ENCODE results near the gene UTF1. TPM values are rescaled to one million over a fixed set of nuclear protein-coding genes. Genes with fewer than 3 reads are reported as not detected.
"Not testable (repeated sequence)": the region's sequence is repeated elsewhere in the genome, so short reads cannot be mapped to it uniquely, and the experiment has no call there.

The UTF1 gene
- total RNA-seq, 2 experiments from 2014 or later: not detected

GRCh38 chr10:133262696-133263095 is 32.7 kb downstream of the UTF1 start:
- Mint-ChIP-seq H3K27me3 (peaks cover 2% of the 10 kb centered on the region), H3K4me1 (ENCODE audit: low read depth) (peaks cover 69% of the 10 kb centered on the region), H3K9me3 (no peaks in the 10 kb centered on the region), H3K4me3 (no peak overlapping the region), H3K36me3 (peaks cover 17% of the 10 kb centered on the region), H3K27ac (no peak overlapping the region)
- CTCF ChIA-PET: interaction anchor here (1.1 to 2.8 kb wide), 3 partner anchors 12 to 67 kb away, joined by 3 to 15 read pairs (median 10); no protein-coding TSS in a partner anchor
- intact Hi-C loops (cut with micrococcal nuclease): loop anchor here (5.0 kb wide), 2 partner anchors 110 to 130 kb away; partner anchors contain the start of genes ECHS1 and MTG1
- no peak for DNase-seq
- POLR2A ChIA-PET: interaction anchor here (2.1 to 3.4 kb wide), 4 partner anchors 9 to 45 kb away, joined by 4 to 30 read pairs (median 6); partner anchors contain the start of gene ADAM8

GRCh38 chr10:133263674-133264073 is 33.7 kb downstream of the UTF1 start:
- H3K27ac Mint-ChIP-seq: no peak overlapping the region
- ChIA-PET CTCF (interaction anchor here (0.9 to 2.8 kb wide), 3 partner anchors 11 to 120 kb away, joined by 3 to 15 read pairs (median 10); no protein-coding TSS in a partner anchor), POLR2A (interaction anchor here (1.2 to 2.4 kb wide), 5 partner anchors 8 to 44 kb away, joined by 4 to 11 read pairs (median 6); partner anchors contain the start of gene ADAM8)
- peaks cover 17% of the 10 kb centered on the region for H3K36me3 Mint-ChIP-seq
- intact Hi-C loops (cut with micrococcal nuclease): loop anchor here (5.0 kb wide), 2 partner anchors 109 to 129 kb away; partner anchors contain the start of genes ECHS1 and MTG1
- no peaks in the 10 kb centered on the region for H3K9me3 Mint-ChIP-seq
- H3K4me3 Mint-ChIP-seq: no peak overlapping the region
- H3K4me1 Mint-ChIP-seq (ENCODE audit: low read depth): peaks cover 61% of the 10 kb centered on the region
- H3K27me3 Mint-ChIP-seq: peaks cover 2% of the 10 kb centered on the region
- DNase-seq: no peak

- DNase-seq: peak; percentile 48
Measured at GRCh38 chr10:133264461-133264860, 34.4 kb downstream of the UTF1 start.

GRCh38 chr10:133265052-133265451 is 35.0 kb downstream of the UTF1 start:
- DNase-seq; H3K27ac Mint-ChIP-seq; H3K4me3 Mint-ChIP-seq; H3K27me3 Mint-ChIP-seq; intact Hi-C loops (cut with micrococcal nuclease); CTCF ChIA-PET; H3K9me3 Mint-ChIP-seq: not testable (repeated sequence)
- Mint-ChIP-seq H3K36me3 (peaks cover 14% of the 10 kb centered on the region), H3K4me1 (ENCODE audit: low read depth) (peaks cover 49% of the 10 kb centered on the region)
- POLR2A ChIA-PET: interaction anchor here (1.7 to 2.2 kb wide), 2 partner anchors 10 to 11 kb away, joined by 11 to 12 read pairs; partner anchors contain the start of gene ADAM8

More at GRCh38 chr10:133264461-133264860, 34.4 kb downstream of the UTF1 start:
- intact Hi-C loops (cut with micrococcal nuclease): loop anchor here (5.0 kb wide), 2 partner anchors 108 to 128 kb away; partner anchors contain the start of genes ECHS1 and MTG1
- ChIA-PET CTCF (interaction anchor here (0.9 to 2.8 kb wide), 3 partner anchors 10 to 121 kb away, joined by 3 to 15 read pairs (median 10); no protein-coding TSS in a partner anchor), POLR2A (interaction anchor here (1.2 to 2.4 kb wide), 3 partner anchors 11 to 43 kb away, joined by 4 to 11 read pairs (median 6); partner anchors contain the start of gene ADAM8)
- Mint-ChIP-seq H3K4me3 (no peak overlapping the region), H3K27me3 (no peaks in the 10 kb centered on the region), H3K36me3 (peaks cover 14% of the 10 kb centered on the region), H3K4me1 (ENCODE audit: low read depth) (peaks cover 54% of the 10 kb centered on the region), H3K9me3 (no peaks in the 10 kb centered on the region), H3K27ac (no peak overlapping the region)

- Mint-ChIP-seq H3K4me3 (no peak overlapping the region), H3K9me3 (no peaks in the 10 kb centered on the region), H3K4me1 (ENCODE audit: low read depth) (peaks cover 37% of the 10 kb centered on the region), H3K27ac (no peak overlapping the region), H3K27me3 (no peaks in the 10 kb centered on the region), H3K36me3 (peaks cover 19% of the 10 kb centered on the region)
- intact Hi-C loops (cut with micrococcal nuclease): no loop called here
- ChIA-PET POLR2A (interaction anchor here (2.2 kb wide), 1 partner anchor 9 kb away, joined by 12 read pairs; no protein-coding TSS in a partner anchor), CTCF (interaction anchor here (1.1 kb wide), 1 partner anchor 10 kb away, joined by 4 read pairs; no protein-coding TSS in a partner anchor)
- DNase-seq: no peak
Measured at GRCh38 chr10:133266056-133266795, 36.2 kb downstream of the UTF1 start.

- POLR2A ChIA-PET: interaction anchor here (2.2 kb wide), 1 partner anchor 8 kb away, joined by 12 read pairs; no protein-coding TSS in a partner anchor
- H3K9me3 Mint-ChIP-seq: no peaks in the 10 kb centered on the region
- no peak overlapping the region for H3K4me3 Mint-ChIP-seq
- intact Hi-C loops (cut with micrococcal nuclease): no loop called here
- DNase-seq: no peak
- H3K36me3 Mint-ChIP-seq: peaks cover 26% of the 10 kb centered on the region
- no peak overlapping the region for H3K27ac Mint-ChIP-seq
- CTCF ChIA-PET: interaction anchor here (0.9 to 1.1 kb wide), 2 partner anchors 9 to 10 kb away, joined by 4 read pairs; no protein-coding TSS in a partner anchor
- no peaks in the 10 kb centered on the region for H3K27me3 Mint-ChIP-seq
- peaks cover 34% of the 10 kb centered on the region for H3K4me1 Mint-ChIP-seq (ENCODE audit: low read depth)
Measured at GRCh38 chr10:133267293-133267692, 37.3 kb downstream of the UTF1 start.

GRCh38 chr10:133267829-133268228 is 37.8 kb downstream of the UTF1 start:
- Mint-ChIP-seq H3K27me3 (no peaks in the 10 kb centered on the region), H3K27ac (no peak overlapping the region), H3K36me3 (peaks cover 26% of the 10 kb centered on the region), H3K4me3 (no peak overlapping the region), H3K4me1 (ENCODE audit: low read depth) (peaks cover 28% of the 10 kb centered on the region), H3K9me3 (no peaks in the 10 kb centered on the region)
- intact Hi-C loops (cut with micrococcal nuclease): no loop called here
- no peak for DNase-seq
- ChIA-PET POLR2A (no interaction called here), CTCF (interaction anchor here (0.9 kb wide), 1 partner anchor 10 kb away, joined by 4 read pairs; no protein-coding TSS in a partner anchor)

GRCh38 chr10:133268532-133268931 is 38.5 kb downstream of the UTF1 start:
- DNase-seq: no peak

GRCh38 chr10:133269367-133269766 is 39.4 kb downstream of the UTF1 start:
- Mint-ChIP-seq H3K9me3 (no peaks in the 10 kb centered on the region), H3K4me1 (ENCODE audit: low read depth) (peaks cover 15% of the 10 kb centered on the region), H3K27ac (no peak overlapping the region), H3K27me3 (no peaks in the 10 kb centered on the region), H3K4me3 (no peak overlapping the region), H3K36me3 (peaks cover 23% of the 10 kb centered on the region)
- intact Hi-C loops (cut with micrococcal nuclease): no loop called here
- ChIA-PET CTCF (no interaction called here), POLR2A (no interaction called here)
- DNase-seq: no peak

More at GRCh38 chr10:133268532-133268931, 38.5 kb downstream of the UTF1 start:
- H3K4me3 Mint-ChIP-seq: no peak overlapping the region
- no peaks in the 10 kb centered on the region for H3K9me3 Mint-ChIP-seq
- H3K36me3 Mint-ChIP-seq: peaks cover 25% of the 10 kb centered on the region
- intact Hi-C loops (cut with micrococcal nuclease): no loop called here
- H3K4me1 Mint-ChIP-seq (ENCODE audit: low read depth): peaks cover 21% of the 10 kb centered on the region
- H3K27ac Mint-ChIP-seq: no peak overlapping the region
- CTCF ChIA-PET: no interaction called here
- POLR2A ChIA-PET: no interaction called here
- no peaks in the 10 kb centered on the region for H3K27me3 Mint-ChIP-seq

GRCh38 chr10:133270204-133270603 is 40.2 kb downstream of the UTF1 start:
- no peak overlapping the region for H3K4me3 Mint-ChIP-seq
- no peaks in the 10 kb centered on the region for H3K9me3 Mint-ChIP-seq
- H3K27ac Mint-ChIP-seq: no peak overlapping the region
- DNase-seq: no peak
- intact Hi-C loops (cut with micrococcal nuclease): no loop called here
- ChIA-PET POLR2A (interaction anchor here (2.5 kb wide), 1 partner anchor 7 kb away, joined by 7 read pairs; no protein-coding TSS in a partner anchor), CTCF (no interaction called here)
- peaks cover 26% of the 10 kb centered on the region for H3K36me3 Mint-ChIP-seq
- H3K4me1 Mint-ChIP-seq (ENCODE audit: low read depth): peaks cover 16% of the 10 kb centered on the region
- H3K27me3 Mint-ChIP-seq: no peaks in the 10 kb centered on the region

- CTCF ChIA-PET: no interaction called here
- Mint-ChIP-seq H3K36me3 (peaks cover 29% of the 10 kb centered on the region), H3K27ac (no peak overlapping the region), H3K27me3 (no peaks in the 10 kb centered on the region), H3K4me3 (no peak overlapping the region), H3K9me3 (no peaks in the 10 kb centered on the region), H3K4me1 (ENCODE audit: low read depth) (peaks cover 10% of the 10 kb centered on the region)
- POLR2A ChIA-PET: interaction anchor here (1.0 to 2.5 kb wide), 2 partner anchors 8 to 11 kb away, joined by 3 to 7 read pairs; no protein-coding TSS in a partner anchor
- no peak for DNase-seq
- intact Hi-C loops (cut with micrococcal nuclease): no loop called here
Measured at GRCh38 chr10:133270773-133271297, 40.8 kb downstream of the UTF1 start.

Measured in activated CD4-positive, alpha-beta memory T cell treated with anti-CD3 and anti-CD28 coated beads for 36 hours (primary cell).